HEK293 (cell line): ENCODE data around the gene TDP2.
A peak's percentile ranks its signal among the peaks of the same experiment; 100 is the strongest.

ENCODE experiments used
- CTCF ChIA-PET: fragments of 350-600 bp; formaldehyde crosslinking; extraction: SDS; loops from one replicate; lab custom pipeline; 2021; ENCODE audit warnings: antibody characterized with exemption; lab: Yijun Ruan, JAX
- POLR2A ChIA-PET: fragments of 300-600 bp; formaldehyde crosslinking; extraction: SDS; loops from one replicate; lab custom pipeline; 2020; ENCODE audit warnings: antibody characterized with exemption, inconsistent platforms; lab: Yijun Ruan, JAX
- H3K27ac ChIP-seq: fragments of 200-500 bp; sonication (Bioruptor generic); 2 replicates; pipeline ENCODE4 v1.5.1; 2014; ENCODE audit warnings: low read depth, low read length, control low read depth, inconsistent platforms; ENCODE audit errors: extremely low read depth
- H3K36me3 ChIP-seq, 2 experiments: fragments of 200-500 bp in 1 of 2; sonication (Bioruptor generic) in 1 of 2; 1 replicate in 1 of 2; 2 replicates in 1 of 2; pipeline ENCODE4 v1.5.1; 2014 to 2017; ENCODE audit warnings: inconsistent platforms in 2 of 2, low read length in 2 of 2; ENCODE audit not compliant: control insufficient read depth in 2 of 2, insufficient read depth in 1 of 2
- H3K4me1 ChIP-seq: fragments of 200-500 bp; sonication (Bioruptor generic); 2 replicates; pipeline ENCODE4 v1.5.1; 2014; ENCODE audit warnings: mild to moderate bottlenecking, low read length, inconsistent platforms; ENCODE audit not compliant: control insufficient read depth, insufficient read depth
- H3K4me3 ChIP-seq: 2 replicates; pipeline ENCODE4 v1.5.1; 2011; ENCODE audit warnings: low read depth, mild to moderate bottlenecking, control low read depth, low read length, moderate library complexity
- H3K9me3 ChIP-seq: fragments of 200-500 bp; sonication (Bioruptor generic); 2 replicates; pipeline ENCODE4 v1.5.1; 2014; ENCODE audit warnings: low read depth, low read length, inconsistent platforms; ENCODE audit not compliant: control insufficient read depth, insufficient read depth
- IKZF3 ChIP-seq: fragments of 450-650 bp; IDR thresholded peaks from 2 replicates; pipeline ENCODE4 v1.5.0; 2018; ENCODE audit warnings: missing biosample characterization, mild to moderate bottlenecking, missing genetic modification characterization, moderate library complexity
- OVOL3 ChIP-seq: fragments of 450-650 bp; formaldehyde crosslinking; IDR thresholded peaks from 2 replicates; pipeline ENCODE4 v1.5.1; 2016; ENCODE audit warnings: missing biosample characterization, missing genetic modification characterization
- PRDM1 ChIP-seq: fragments of 450-650 bp; formaldehyde crosslinking; IDR thresholded peaks from 2 replicates; pipeline ENCODE4; 2016; ENCODE audit warnings: missing biosample characterization, missing genetic modification characterization
- PRDM6 ChIP-seq: fragments of 450-650 bp; formaldehyde crosslinking; IDR thresholded peaks from 2 replicates; pipeline ENCODE4 v1.5.1; 2017; ENCODE audit warnings: missing biosample characterization, missing genetic modification characterization
- TCF7L2 ChIP-seq: IDR thresholded peaks from 2 replicates; pipeline ENCODE4 v1.6.1; 2011; ENCODE audit warnings: low read depth, mild to moderate bottlenecking, inconsistent platforms, low read length, moderate library complexity, borderline replicate concordance
- YY1 ChIP-seq: fragments of 450-650 bp; formaldehyde crosslinking; IDR thresholded peaks from 2 replicates; pipeline ENCODE4 v1.5.1; 2018; ENCODE audit warnings: missing biosample characterization, missing genetic modification characterization
- ZBTB20 ChIP-seq: fragments of 450-650 bp; formaldehyde crosslinking; IDR thresholded peaks from 2 replicates; pipeline ENCODE4 v1.5.1; 2016; ENCODE audit warnings: missing biosample characterization, missing genetic modification characterization
- ZBTB6 ChIP-seq: fragments of 450-650 bp; formaldehyde crosslinking; IDR thresholded peaks from 2 replicates; pipeline ENCODE4 v1.5.1; 2017; ENCODE audit warnings: missing biosample characterization, missing genetic modification characterization
- ZNF114 ChIP-seq: fragments of 450-650 bp; formaldehyde crosslinking; IDR thresholded peaks from 2 replicates; pipeline ENCODE4 v1.5.0; 2017; ENCODE audit warnings: missing biosample characterization, missing genetic modification characterization
- ZNF121 ChIP-seq: fragments of 450-650 bp; formaldehyde crosslinking; IDR thresholded peaks from 2 replicates; pipeline ENCODE4 v1.5.1; 2016; ENCODE audit warnings: missing biosample characterization, missing genetic modification characterization
- ZNF138 ChIP-seq: fragments of 450-650 bp; formaldehyde crosslinking; IDR thresholded peaks from 2 replicates; pipeline ENCODE4 v1.5.1; 2016; ENCODE audit warnings: missing biosample characterization, missing genetic modification characterization, borderline replicate concordance
- ZNF157 ChIP-seq: fragments of 450-650 bp; formaldehyde crosslinking; IDR thresholded peaks from 2 replicates; pipeline ENCODE4 v1.5.1; 2016; ENCODE audit warnings: missing biosample characterization, missing genetic modification characterization
- ZNF169 ChIP-seq: fragments of 450-650 bp; formaldehyde crosslinking; IDR thresholded peaks from 2 replicates; pipeline ENCODE4 v1.5.1; 2016; ENCODE audit warnings: missing biosample characterization, missing genetic modification characterization
- ZNF2 ChIP-seq: fragments of 450-650 bp; formaldehyde crosslinking; IDR thresholded peaks from 2 replicates; pipeline ENCODE4 v1.5.1; 2016; ENCODE audit warnings: missing biosample characterization, missing genetic modification characterization
- ZNF354C ChIP-seq: fragments of 450-650 bp; formaldehyde crosslinking; IDR thresholded peaks from 2 replicates; pipeline ENCODE4 v1.5.1; 2016; ENCODE audit warnings: missing biosample characterization, missing genetic modification characterization, low read depth, borderline replicate concordance
- ZNF521 ChIP-seq: fragments of 450-650 bp; formaldehyde crosslinking; IDR thresholded peaks from 2 replicates; pipeline ENCODE4 v1.5.1; 2017; ENCODE audit warnings: missing biosample characterization, mild to moderate bottlenecking, missing genetic modification characterization
- ZNF600 ChIP-seq: fragments of 450-650 bp; formaldehyde crosslinking; IDR thresholded peaks from 2 replicates; pipeline ENCODE4 v1.5.1; 2016; ENCODE audit warnings: missing biosample characterization, missing genetic modification characterization
- TF ChIP-seq, protein P1 (sequence below): fragments of 450-650 bp; formaldehyde crosslinking; IDR thresholded peaks from 2 replicates; pipeline ENCODE4 v1.5.1; 2016; ENCODE audit warnings: missing biosample characterization, missing genetic modification characterization
- TF ChIP-seq, protein P2 (sequence below): fragments of 450-650 bp; formaldehyde crosslinking; IDR thresholded peaks from 2 replicates; pipeline ENCODE4 v1.5.1; 2017; ENCODE audit warnings: missing biosample characterization, mild to moderate bottlenecking, missing genetic modification characterization, moderate library complexity

Gene TDP2

GRCh38 chr6:24636681-24637080 is 30.0 kb downstream of the TDP2 start (continued):
- TF ChIP-seq, protein P1, sequence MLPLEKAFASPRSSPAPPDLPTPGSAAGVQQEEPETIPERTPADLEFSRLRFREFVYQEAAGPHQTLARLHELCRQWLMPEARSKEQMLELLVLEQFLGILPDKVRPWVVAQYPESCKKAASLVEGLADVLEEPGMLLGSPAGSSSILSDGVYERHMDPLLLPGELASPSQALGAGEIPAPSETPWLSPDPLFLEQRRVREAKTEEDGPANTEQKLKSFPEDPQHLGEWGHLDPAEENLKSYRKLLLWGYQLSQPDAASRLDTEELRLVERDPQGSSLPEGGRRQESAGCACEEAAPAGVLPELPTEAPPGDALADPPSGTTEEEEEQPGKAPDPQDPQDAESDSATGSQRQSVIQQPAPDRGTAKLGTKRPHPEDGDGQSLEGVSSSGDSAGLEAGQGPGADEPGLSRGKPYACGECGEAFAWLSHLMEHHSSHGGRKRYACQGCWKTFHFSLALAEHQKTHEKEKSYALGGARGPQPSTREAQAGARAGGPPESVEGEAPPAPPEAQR (tag by site-specific recombination), result no peak
- TF ChIP-seq TCF7L2 (no peak), ZNF121 (tag by site-specific recombination) (no peak), ZBTB6 (tag by site-specific recombination) (no peak)

GRCh38 chr6:24632573-24632972 is 34.1 kb downstream of the TDP2 start:
- Histone ChIP-seq H3K27ac (no peak overlapping the region), H3K36me3 (no peaks in the 10 kb centered on the region)
- TF ChIP-seq ZNF600 (tag by site-specific recombination), result no peak
- peak; percentile 47; the same call in 1 of the 2 replicates for TF ChIP-seq PRDM6 (tag by site-specific recombination)
- TF ChIP-seq ZNF157 (tag by site-specific recombination), result no peak
- TF ChIP-seq ZNF169 (tag by site-specific recombination), result no peak
- no peak for TF ChIP-seq IKZF3 (tag by site-specific recombination)
- TF ChIP-seq ZNF354C (tag by site-specific recombination), result no peak
- no peak for TF ChIP-seq YY1 (tag by site-specific recombination)
- 0 out of 2 replicates have a peak, but pooled peaks have one; percentile 17 for TF ChIP-seq PRDM1 (tag by site-specific recombination)
- TF ChIP-seq ZNF521, result no peak
- TF ChIP-seq ZNF138 (tag by site-specific recombination), result no peak
- no peak for TF ChIP-seq OVOL3 (tag by site-specific recombination)
- no peak for TF ChIP-seq ZNF2 (tag by site-specific recombination)
- no peak for TF ChIP-seq ZBTB20 (tag by site-specific recombination)
- TF ChIP-seq, protein P2, sequence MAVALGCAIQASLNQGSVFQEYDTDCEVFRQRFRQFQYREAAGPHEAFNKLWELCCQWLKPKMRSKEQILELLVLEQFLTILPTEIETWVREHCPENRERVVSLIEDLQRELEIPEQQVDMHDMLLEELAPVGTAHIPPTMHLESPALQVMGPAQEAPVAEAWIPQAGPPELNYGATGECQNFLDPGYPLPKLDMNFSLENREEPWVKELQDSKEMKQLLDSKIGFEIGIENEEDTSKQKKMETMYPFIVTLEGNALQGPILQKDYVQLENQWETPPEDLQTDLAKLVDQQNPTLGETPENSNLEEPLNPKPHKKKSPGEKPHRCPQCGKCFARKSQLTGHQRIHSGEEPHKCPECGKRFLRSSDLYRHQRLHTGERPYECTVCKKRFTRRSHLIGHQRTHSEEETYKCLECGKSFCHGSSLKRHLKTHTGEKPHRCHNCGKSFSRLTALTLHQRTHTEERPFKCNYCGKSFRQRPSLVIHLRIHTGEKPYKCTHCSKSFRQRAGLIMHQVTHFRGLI (tag by site-specific recombination), result no peak
- no peak for TF ChIP-seq ZNF114 (tag by site-specific recombination)
- TF ChIP-seq, all 188 proteins: peak for 2
- ChIA-PET POLR2A (interaction anchor here (0.6 kb wide), 1 partner anchor 836 kb away, joined by 4 read pairs; no protein-coding TSS in a partner anchor), CTCF (interaction anchor here (1.3 to 2.6 kb wide), 2 partner anchors 49 to 51 kb away, joined by 3 to 9 read pairs; no protein-coding TSS in a partner anchor)
- no peaks in the 10 kb centered on the region for H3K9me3 ChIP-seq
- no peak overlapping the region for H3K4me3 ChIP-seq
- peaks cover 7% of the 10 kb centered on the region; the same call in 1 of the 2 replicates for H3K4me1 ChIP-seq
